ENCODE results near the gene MLF1. TPM values are rescaled to one million over a fixed set of nuclear protein-coding genes. Genes with fewer than 3 reads are reported as not detected.
"Not testable (repeated sequence)": the region's sequence is repeated elsewhere in the genome, so short reads cannot be mapped to it uniquely, and the experiment has no call there.

MLF1 gene
- total and polyA plus RNA-seq, 12 donors = 76.4 to 257 (median 106) TPM

DNA sequence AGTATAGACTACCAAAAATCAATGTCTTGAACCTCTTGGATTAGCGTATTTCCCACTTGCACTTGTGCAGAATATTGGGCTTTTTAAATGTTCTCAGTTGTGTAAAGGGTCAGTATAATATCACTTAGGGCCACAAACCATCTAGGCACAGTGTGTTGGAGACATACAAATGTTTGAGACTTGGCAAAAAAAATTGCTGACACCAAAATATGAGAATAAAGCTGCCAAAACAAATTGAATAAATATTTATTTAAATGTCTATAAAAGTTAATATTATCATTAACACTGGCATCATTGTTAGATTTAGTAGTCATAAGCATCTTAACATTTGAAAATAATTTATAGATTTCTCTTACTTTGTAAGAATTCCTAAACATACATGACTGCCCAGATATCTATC, 30.9 kb upstream of the MLF1 start:
- no peak overlapping the region for H3K27ac ChIP-seq
- intact Hi-C loops (cut with DNase I) = loop anchor here in 4 of 10 donors (5.0 to 10.0 kb wide), 3 partner anchors 102 to 255 kb away; partner anchors contain the start of gene GFM1 (in 3 of the 4)
- H3K4me3 ChIP-seq = no peak overlapping the region
- H3K4me1 ChIP-seq = no peaks in the 10 kb centered on the region
- DNase-seq (no peak), ATAC-seq (no peak)
- peaks cover 0 to 18% (median 0%) of the 10 kb centered on the region in 9 donors for H3K36me3 ChIP-seq
- H3K9me3 ChIP-seq = no peaks in the 10 kb centered on the region
- WGBS, 2 donors = 90 to 96% methylated on average over 1 of the region's 1 CpG
- H3K27me3 ChIP-seq = no peaks in the 10 kb centered on the region
- TF ChIP-seq, protein P1, sequence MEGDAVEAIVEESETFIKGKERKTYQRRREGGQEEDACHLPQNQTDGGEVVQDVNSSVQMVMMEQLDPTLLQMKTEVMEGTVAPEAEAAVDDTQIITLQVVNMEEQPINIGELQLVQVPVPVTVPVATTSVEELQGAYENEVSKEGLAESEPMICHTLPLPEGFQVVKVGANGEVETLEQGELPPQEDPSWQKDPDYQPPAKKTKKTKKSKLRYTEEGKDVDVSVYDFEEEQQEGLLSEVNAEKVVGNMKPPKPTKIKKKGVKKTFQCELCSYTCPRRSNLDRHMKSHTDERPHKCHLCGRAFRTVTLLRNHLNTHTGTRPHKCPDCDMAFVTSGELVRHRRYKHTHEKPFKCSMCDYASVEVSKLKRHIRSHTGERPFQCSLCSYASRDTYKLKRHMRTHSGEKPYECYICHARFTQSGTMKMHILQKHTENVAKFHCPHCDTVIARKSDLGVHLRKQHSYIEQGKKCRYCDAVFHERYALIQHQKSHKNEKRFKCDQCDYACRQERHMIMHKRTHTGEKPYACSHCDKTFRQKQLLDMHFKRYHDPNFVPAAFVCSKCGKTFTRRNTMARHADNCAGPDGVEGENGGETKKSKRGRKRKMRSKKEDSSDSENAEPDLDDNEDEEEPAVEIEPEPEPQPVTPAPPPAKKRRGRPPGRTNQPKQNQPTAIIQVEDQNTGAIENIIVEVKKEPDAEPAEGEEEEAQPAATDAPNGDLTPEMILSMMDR (IDR thresholded peaks at IDR 0.05) = no peak

DNA sequence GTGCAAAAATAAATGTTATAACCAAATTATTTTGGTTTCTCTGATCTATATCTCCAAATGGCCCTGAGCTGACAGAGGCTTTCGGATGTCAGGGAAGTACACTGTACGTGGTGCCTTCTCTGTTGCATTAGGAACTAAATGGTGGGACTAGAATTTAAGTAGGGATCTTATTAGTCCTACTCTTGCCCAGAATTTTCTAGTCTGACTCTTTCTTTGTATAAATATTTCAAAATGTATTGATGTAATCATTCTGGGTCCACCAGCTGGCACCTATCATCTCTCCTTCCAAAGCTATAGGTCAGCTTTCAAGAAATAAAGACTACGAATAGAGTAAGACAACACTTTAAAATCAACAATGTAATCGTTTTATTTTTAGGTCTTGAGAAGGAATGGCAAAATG, 22.3 kb upstream of the MLF1 start:
- Histone ChIP-seq H3K27ac (no peak overlapping the region), H3K27me3 (no peaks in the 10 kb centered on the region), H3K4me3 (no peak overlapping the region), H3K36me3 (peaks cover 0 to 16% (median 0%) of the 10 kb centered on the region in 9 donors), H3K9me3 (peaks cover 0 to 3% (median 0%) of the 10 kb centered on the region in 11 donors), H3K4me1 (no peaks in the 10 kb centered on the region)
- DNase-seq = no peak
- intact Hi-C loops (cut with DNase I) = loop anchor here in 3 of 10 donors (10.0 kb wide), 2 partner anchors 96 to 246 kb away; partner anchors contain the start of gene GFM1 (in 2 of the 3)
- no peak for ATAC-seq
- TF ChIP-seq, protein P1 (IDR thresholded peaks at IDR 0.05) = no peak
- WGBS, 2 donors = 62 to 64% methylated on average over 4 of the region's 4 CpGs

DNA sequence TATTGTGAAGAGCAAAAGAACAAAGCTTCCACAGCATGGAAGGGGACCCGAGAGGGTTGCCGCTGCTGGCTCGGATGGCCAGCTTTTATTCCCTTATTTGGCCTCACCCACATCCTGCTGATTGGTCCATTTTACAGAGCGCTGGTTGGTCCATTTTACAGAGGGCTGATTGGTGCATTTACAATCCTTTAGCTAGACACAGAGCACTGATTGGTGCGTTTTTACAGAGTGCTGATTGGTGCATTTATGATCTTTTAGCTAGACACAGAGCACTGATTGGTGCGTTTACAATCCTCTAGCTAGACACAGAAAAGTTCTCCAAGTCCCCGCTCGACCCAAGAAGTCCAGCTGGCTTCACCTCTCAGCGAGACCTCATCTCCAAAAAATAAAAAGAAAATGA, 21.1 kb upstream of the MLF1 start:
- not testable (repeated sequence) for H3K4me3 ChIP-seq, H3K4me1 ChIP-seq, H3K27me3 ChIP-seq, H3K36me3 ChIP-seq, H3K27ac ChIP-seq, DNase-seq, H3K9me3 ChIP-seq, ATAC-seq
- intact Hi-C loops (cut with DNase I) = loop anchor here in 3 of 10 donors (10.0 kb wide), 2 partner anchors 95 to 245 kb away; partner anchors contain the start of gene GFM1 (in 2 of the 3)
- 96 to 97% methylated on average over 9 of the region's 9 CpGs for WGBS, 2 donors

DNA sequence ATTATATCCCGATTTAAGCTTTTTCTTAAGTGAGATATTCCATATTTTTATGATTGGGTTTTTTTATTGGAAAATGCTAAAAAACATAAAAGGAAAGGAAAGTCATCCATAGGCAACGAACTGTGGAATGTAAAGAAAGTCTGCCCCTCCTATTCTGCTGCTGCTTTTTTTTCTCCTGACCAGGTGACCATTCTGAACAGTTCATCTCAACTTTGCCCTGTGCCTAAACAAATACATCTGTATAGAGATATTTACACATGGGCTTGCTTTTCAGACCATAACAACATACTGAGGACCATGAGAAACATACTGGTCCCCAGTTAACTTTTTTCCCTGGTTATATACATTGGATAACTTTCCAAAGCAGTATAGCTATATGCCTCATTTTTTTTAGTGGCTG, 18.9 kb upstream of the MLF1 start:
- Histone ChIP-seq H3K4me3 (no peak overlapping the region), H3K9me3 (peaks cover 0 to 3% (median 0%) of the 10 kb centered on the region in 11 donors), H3K4me1 (no peaks in the 10 kb centered on the region), H3K27me3 (no peaks in the 10 kb centered on the region), H3K36me3 (peaks cover 0 to 3% (median 0%) of the 10 kb centered on the region in 9 donors), H3K27ac (no peak overlapping the region)
- WGBS, 2 donors = 86 to 92% methylated on average over 2 of the region's 2 CpGs
- ATAC-seq (no peak), DNase-seq (no peak)
- TF ChIP-seq, protein P1 (IDR thresholded peaks at IDR 0.05) = no peak
- intact Hi-C loops (cut with DNase I) = no loop called here

DNA sequence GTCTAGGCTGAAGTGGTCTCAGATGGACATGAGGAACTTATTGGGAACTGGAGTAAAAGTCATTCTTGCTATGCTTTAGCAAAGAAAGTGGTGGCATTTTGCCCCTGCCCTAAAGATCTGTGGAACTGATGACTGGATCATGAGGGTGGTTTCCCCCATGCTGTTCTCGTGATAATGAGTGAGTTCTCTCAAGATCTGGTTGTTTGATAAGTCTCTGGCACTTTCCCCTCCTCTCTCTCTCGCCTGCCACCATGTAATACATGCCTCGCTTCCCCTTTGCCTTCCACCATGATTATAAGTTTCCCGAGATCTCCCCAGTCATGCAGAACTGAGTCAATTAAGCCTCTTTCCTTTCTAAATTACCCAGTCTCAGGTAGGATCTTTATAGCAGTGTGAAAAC, 11.5 kb upstream of the MLF1 start:
- Histone ChIP-seq H3K9me3 (no peaks in the 10 kb centered on the region), H3K27me3 (no peaks in the 10 kb centered on the region), H3K36me3 (no peaks in the 10 kb centered on the region), H3K4me3 (no peak overlapping the region), H3K4me1 (peaks cover 0 to 23% (median 0%) of the 10 kb centered on the region in 9 donors), H3K27ac (no peak overlapping the region)
- DNase-seq (no peak), ATAC-seq (no peak)
- TF ChIP-seq, protein P1 (IDR thresholded peaks at IDR 0.05) = no peak
- WGBS, 2 donors = 83 to 89% methylated on average over 4 of the region's 4 CpGs
- intact Hi-C loops (cut with DNase I) = no loop called here

Data from heart right ventricle (tissue), 16 donors.